Kidney (tissue), 14 donors: ENCODE data around the gene OR51M1. TPM values are rescaled to one million over a fixed set of nuclear protein-coding genes. Genes with fewer than 3 reads are reported as not detected.

Source experiments
- DNase-seq, 5 donors: peaks; one replicate each; pipeline ENCODE4 v3.0.0-alpha.2; 2013 to 2020
- FAIRE-seq: peaks from 2 replicates; lab custom pipeline; 2012; peaks lifted over from hg19 to GRCh38; lab: Jason Lieb, UNC
- H3K27ac ChIP-seq, 2 donors: one replicate each; pipeline ENCODE4 v1.7.0; 2013; ENCODE audit warnings: low read depth in 2 of 2, low read length in 2 of 2, inconsistent platforms in 1 of 2
- H3K27me3 ChIP-seq: one replicate; pipeline ENCODE4 v1.7.1; 2013; ENCODE audit warnings: low read length, inconsistent platforms; ENCODE audit not compliant: control insufficient read depth, insufficient read depth
- H3K36me3 ChIP-seq, 3 donors: one replicate each; pipeline versions ENCODE4 v1.7.0 to v1.7.1; 2013; ENCODE audit warnings: low read length in 3 of 3, control low read depth in 1 of 3, inconsistent platforms in 1 of 3; ENCODE audit not compliant: insufficient read depth in 3 of 3, control insufficient read depth in 2 of 3
- H3K4me1 ChIP-seq, 3 donors: one replicate each; pipeline versions ENCODE4 v1.7.0 to v1.7.1; 2013; ENCODE audit warnings: low read length in 3 of 3, inconsistent platforms in 1 of 3, low read depth in 1 of 3; ENCODE audit not compliant: control insufficient read depth in 2 of 3, insufficient read depth in 2 of 3
- H3K4me3 ChIP-seq, 3 donors: one replicate each; pipeline versions ENCODE4 v1.7.0 to v1.8.1; 2013; ENCODE audit warnings: low read length in 3 of 3, control low read depth in 1 of 3, inconsistent platforms in 1 of 3
- H3K9ac ChIP-seq, 3 donors: one replicate each; pipeline versions ENCODE4 v1.7.0 to v1.7.1; 2013; ENCODE audit warnings: low read length in 3 of 3, control low read depth in 1 of 3, inconsistent platforms in 1 of 3
- H3K9me3 ChIP-seq, 3 donors: one replicate each; pipeline versions ENCODE4 v1.7.0 to v1.7.1; 2013; ENCODE audit warnings: low read length in 3 of 3, control low read depth in 1 of 3, inconsistent platforms in 1 of 3; ENCODE audit not compliant: control insufficient read depth in 2 of 3, insufficient read depth in 1 of 3
- intact Hi-C: fragments of 100-400 bp; cut with DNase I; formaldehyde crosslinking; loops from one replicate; pipeline ENCODE4 v1.11.1; 2022
- polyA plus RNA-seq: library from polyadenylated mRNA; stranded (reverse); fragments of 350-450 nt; fragmentation: Illumina TruSeq; extraction: RNeasy Lipid Tissue Mini Kit (QIAGEN cat#74804); gene quantifications from one replicate; pipeline ENCODE4 v1.2.3, GENCODE V29; 2014; ENCODE audit warnings: low read depth, low replicate concordance; ENCODE audit not compliant: insufficient read depth
- total RNA-seq: library from RNA; stranded (reverse); fragmentation: NEBNext Ultra II Directional; extraction: Animal tissue kit (Norgen Biotek cat#: 25700); gene quantifications from one replicate; pipeline ENCODE4 v1.2.1, GENCODE V29; 2021
- TF ChIP-seq, protein P1 (sequence below): IDR thresholded peaks from 3 replicates; pipeline ENCODE4 v1.5.1; 2012; ENCODE audit warnings: mild to moderate bottlenecking, moderate library complexity, borderline replicate concordance; ENCODE audit not compliant: insufficient read depth; ENCODE audit errors: extremely low read depth
- donor health status: control.
- donor health status: control.
- donor health status: control.
- donor health status: control.
- donor health status: control.
- donor health status: DM: yes; HTN: yes; CAD: no.
- donor health status: Normal renal cell carcinoma (clear cell type).

Gene OR51M1
- total and polyA plus RNA-seq, 2 donors from 2014 or later = not detected

DNA sequence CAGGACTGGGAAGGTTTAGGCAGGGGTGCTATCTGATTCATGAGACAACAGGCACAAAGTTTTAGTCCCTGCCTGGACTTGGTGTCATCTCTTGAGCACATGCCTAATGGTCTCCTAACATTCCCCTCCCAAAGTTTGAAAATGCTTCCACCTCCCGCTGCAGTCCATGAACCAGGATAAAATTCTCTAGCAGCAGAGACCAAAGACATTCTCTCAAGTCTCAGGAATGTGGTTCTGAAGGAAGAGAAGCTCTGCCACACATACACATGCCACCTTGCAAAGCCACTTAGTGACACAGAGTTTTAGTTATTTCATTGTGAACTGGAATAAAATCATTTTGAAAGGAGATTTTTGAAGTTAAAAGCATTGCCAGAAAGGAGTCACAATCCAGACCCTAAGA is 16.8 kb upstream of the OR51M1 start:
- Histone ChIP-seq H3K27ac (no peak overlapping the region), H3K9me3 (no peaks in the 10 kb centered on the region), H3K4me1 (no peaks in the 10 kb centered on the region), H3K36me3 (no peaks in the 10 kb centered on the region), H3K4me3 (no peak overlapping the region), H3K9ac (no peak overlapping the region), H3K27me3 (no peaks in the 10 kb centered on the region)
- FAIRE-seq = no peak
- DNase-seq = no peak
- TF ChIP-seq, protein P1, sequence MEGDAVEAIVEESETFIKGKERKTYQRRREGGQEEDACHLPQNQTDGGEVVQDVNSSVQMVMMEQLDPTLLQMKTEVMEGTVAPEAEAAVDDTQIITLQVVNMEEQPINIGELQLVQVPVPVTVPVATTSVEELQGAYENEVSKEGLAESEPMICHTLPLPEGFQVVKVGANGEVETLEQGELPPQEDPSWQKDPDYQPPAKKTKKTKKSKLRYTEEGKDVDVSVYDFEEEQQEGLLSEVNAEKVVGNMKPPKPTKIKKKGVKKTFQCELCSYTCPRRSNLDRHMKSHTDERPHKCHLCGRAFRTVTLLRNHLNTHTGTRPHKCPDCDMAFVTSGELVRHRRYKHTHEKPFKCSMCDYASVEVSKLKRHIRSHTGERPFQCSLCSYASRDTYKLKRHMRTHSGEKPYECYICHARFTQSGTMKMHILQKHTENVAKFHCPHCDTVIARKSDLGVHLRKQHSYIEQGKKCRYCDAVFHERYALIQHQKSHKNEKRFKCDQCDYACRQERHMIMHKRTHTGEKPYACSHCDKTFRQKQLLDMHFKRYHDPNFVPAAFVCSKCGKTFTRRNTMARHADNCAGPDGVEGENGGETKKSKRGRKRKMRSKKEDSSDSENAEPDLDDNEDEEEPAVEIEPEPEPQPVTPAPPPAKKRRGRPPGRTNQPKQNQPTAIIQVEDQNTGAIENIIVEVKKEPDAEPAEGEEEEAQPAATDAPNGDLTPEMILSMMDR = no peak
- intact Hi-C loops = no loop called here

DNA sequence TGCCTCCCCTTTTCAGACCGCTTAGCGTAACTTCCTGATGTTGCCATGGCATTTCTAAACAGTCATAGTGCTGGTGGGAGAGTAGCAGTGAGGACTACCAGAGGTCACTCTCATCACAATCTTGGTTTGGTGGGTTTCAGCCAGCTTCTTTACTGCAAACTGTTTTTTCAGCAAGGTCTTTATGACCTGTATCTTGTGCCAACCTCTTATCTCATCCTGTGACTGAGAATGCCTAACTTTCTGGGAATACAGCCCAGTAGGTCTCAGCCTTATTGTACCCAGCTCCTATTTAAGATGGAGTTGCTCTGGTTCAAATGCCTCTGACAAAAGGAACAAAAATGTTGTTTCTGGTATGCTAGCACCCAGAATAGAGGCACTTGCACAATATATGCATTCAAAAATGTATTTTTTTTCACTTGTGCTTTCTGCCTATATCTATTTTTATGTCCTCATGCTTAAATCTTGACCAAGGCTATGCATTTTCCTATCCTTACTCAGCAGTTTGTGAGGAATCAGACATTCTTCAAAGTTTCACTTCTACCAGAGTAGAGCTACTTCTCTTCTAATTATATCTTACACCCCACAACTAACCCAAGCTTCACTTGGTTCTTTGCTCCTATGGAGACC is 16.1 kb upstream of the OR51M1 start:
- intact Hi-C loops = no loop called here
- H3K9ac ChIP-seq = no peak overlapping the region
- TF ChIP-seq, protein P1 = no peak
- DNase-seq (no peak), FAIRE-seq (no peak)
- H3K27me3 ChIP-seq = no peaks in the 10 kb centered on the region
- H3K9me3 ChIP-seq = no peaks in the 10 kb centered on the region
- H3K27ac ChIP-seq = no peak overlapping the region
- H3K36me3 ChIP-seq = no peaks in the 10 kb centered on the region
- no peak overlapping the region for H3K4me3 ChIP-seq
- no peaks in the 10 kb centered on the region for H3K4me1 ChIP-seq

DNA sequence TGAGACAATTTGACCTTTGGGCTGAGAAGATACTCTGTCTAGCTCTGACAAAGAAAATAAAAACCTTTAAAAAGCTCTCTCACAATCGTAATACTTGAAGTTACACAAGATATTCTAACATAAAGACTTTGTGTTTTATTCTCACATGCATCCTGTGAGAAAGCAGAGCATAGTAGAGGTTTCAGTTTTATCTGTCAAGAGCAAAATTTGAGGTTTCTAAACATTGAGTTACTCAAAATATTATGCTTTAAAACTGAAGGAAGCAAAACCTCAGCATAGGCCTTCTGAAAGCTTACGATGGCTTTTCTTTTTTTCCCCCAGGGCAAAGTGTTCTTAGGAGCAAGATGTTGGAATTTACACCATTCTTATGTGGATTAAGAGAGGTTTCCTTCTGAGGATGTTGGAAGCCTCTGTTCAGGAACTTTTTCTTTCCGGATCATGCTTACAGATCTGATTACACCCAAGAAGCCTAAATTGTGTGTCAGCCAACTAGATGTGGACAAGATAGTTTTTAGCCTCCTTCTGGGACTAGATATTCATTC is 15.0 kb upstream of the OR51M1 start:
- TF ChIP-seq, protein P1 = no peak
- intact Hi-C loops = no loop called here
- Histone ChIP-seq H3K36me3 (no peaks in the 10 kb centered on the region), H3K9me3 (peaks cover 0 to 3% (median 0%) of the 10 kb centered on the region in 3 donors), H3K4me3 (no peak overlapping the region), H3K9ac (no peak overlapping the region), H3K27me3 (no peaks in the 10 kb centered on the region), H3K4me1 (no peaks in the 10 kb centered on the region), H3K27ac (no peak overlapping the region)
- FAIRE-seq (no peak), DNase-seq (no peak)

DNA sequence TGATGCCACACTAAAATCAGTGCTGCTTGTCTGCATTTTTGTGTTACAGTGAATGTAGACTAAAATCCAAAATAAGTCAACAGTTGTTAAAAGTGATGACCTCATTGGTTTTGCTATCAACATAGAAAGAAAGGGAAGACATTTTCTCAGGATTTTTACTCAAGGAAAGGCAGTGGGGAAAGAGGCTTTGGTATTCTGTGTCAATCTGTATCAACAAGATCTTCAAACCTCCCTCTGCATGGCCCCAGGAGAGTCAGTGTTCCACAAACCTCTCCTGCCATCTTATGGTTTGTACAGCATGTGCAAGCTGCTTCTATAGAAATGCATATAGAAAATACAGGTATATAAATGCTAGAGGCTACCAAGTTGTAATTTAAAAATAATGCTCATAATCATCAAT is 13.8 kb upstream of the OR51M1 start:
- FAIRE-seq (no peak), DNase-seq (peak in 2 of 5 donors; percentile 5 to 11)
- Histone ChIP-seq H3K4me3 (no peak overlapping the region), H3K9ac (no peak overlapping the region), H3K27me3 (no peaks in the 10 kb centered on the region), H3K4me1 (no peaks in the 10 kb centered on the region), H3K27ac (no peak overlapping the region), H3K9me3 (peaks cover 0 to 3% (median 0%) of the 10 kb centered on the region in 3 donors), H3K36me3 (no peaks in the 10 kb centered on the region)
- TF ChIP-seq, protein P1 = no peak
- intact Hi-C loops = no loop called here
